ENCODE measurements around the gene GAREM2. TPM values are rescaled to one million over a fixed set of nuclear protein-coding genes. Genes with fewer than 3 reads are reported as not detected.

Gene GAREM2
- total and polyA plus RNA-seq, 9 of the 15 experiments (the other 6 are each of a cell fraction or from before 2014, with no cell fraction given): 1.7 to 12.4 (median 2.5) TPM

- TF ChIP-seq, protein P1, sequence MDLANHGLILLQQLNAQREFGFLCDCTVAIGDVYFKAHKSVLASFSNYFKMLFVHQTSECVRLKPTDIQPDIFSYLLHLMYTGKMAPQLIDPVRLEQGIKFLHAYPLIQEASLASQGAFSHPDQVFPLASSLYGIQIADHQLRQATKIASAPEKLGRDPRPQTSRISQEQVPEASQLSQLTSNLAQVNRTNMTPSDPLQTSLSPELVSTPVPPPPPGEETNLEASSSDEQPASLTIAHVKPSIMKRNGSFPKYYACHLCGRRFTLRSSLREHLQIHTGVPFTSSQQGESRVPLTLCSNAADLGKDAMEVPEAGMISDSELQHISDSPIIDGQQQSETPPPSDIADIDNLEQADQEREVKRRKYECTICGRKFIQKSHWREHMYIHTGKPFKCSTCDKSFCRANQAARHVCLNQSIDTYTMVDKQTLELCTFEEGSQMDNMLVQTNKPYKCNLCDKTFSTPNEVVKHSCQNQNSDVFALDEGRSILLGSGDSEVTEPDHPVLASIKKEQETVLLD (IDR thresholded peaks at IDR 0.05): no peak
- TF ChIP-seq ZBTB12 (CRISPR knock-in tag; IDR thresholded peaks at IDR 0.05): peak; percentile 43; the same call in 1 of the 2 replicates
- TF ChIP-seq ZNF280B (CRISPR knock-in tag; IDR thresholded peaks at IDR 0.05): no peak
- no peak for TF ChIP-seq FOXK1 (CRISPR knock-in tag; IDR thresholded peaks at IDR 0.05; ENCODE audit: borderline replicate concordance)
- TF ChIP-seq ZNF655 (CRISPR knock-in tag; IDR thresholded peaks at IDR 0.05): no peak
- no peak for TF ChIP-seq FOXP4 (CRISPR knock-in tag; IDR thresholded peaks at IDR 0.05; ENCODE audit: borderline replicate concordance)
- TF ChIP-seq, protein P2, sequence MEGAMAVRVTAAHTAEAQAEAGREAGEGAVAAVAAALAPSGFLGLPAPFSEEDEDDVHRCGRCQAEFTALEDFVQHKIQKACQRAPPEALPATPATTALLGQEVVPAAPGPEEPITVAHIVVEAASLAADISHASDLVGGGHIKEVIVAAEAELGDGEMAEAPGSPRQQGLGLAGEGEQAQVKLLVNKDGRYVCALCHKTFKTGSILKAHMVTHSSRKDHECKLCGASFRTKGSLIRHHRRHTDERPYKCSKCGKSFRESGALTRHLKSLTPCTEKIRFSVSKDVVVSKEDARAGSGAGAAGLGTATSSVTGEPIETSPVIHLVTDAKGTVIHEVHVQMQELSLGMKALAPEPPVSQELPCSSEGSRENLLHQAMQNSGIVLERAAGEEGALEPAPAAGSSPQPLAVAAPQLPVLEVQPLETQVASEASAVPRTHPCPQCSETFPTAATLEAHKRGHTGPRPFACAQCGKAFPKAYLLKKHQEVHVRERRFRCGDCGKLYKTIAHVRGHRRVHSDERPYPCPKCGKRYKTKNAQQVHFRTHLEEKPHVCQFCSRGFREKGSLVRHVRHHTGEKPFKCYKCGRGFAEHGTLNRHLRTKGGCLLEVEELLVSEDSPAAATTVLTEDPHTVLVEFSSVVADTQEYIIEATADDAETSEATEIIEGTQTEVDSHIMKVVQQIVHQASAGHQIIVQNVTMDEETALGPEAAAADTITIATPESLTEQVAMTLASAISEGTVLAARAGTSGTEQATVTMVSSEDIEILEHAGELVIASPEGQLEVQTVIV (CRISPR knock-in tag; IDR thresholded peaks at IDR 0.05; ENCODE audit: borderline replicate concordance): no peak
- TF ChIP-seq HMGN3 (IDR thresholded peaks at IDR 0.05; ENCODE audit: borderline replicate concordance, extremely low read depth, insufficient read length, low read depth, low read length): peak; percentile 92
- TF ChIP-seq FIP1L1 (IDR thresholded peaks at IDR 0.05; ENCODE audit: low read depth, low read length, poor library complexity, severe bottlenecking): peak; percentile 84
- TF ChIP-seq ZBTB26 (CRISPR knock-in tag; IDR thresholded peaks at IDR 0.05): no peak
- peak; percentile 99 for TF ChIP-seq L3MBTL2 (IDR thresholded peaks at IDR 0.05)
- TF ChIP-seq ELF1 (tag; IDR thresholded peaks at IDR 0.05): peak; percentile 84
- no peak for TF ChIP-seq PHTF2 (CRISPR knock-in tag; IDR thresholded peaks at IDR 0.05)
- peak; percentile 57; the same call in 1 of the 2 replicates for TF ChIP-seq ZBTB1 (CRISPR knock-in tag; IDR thresholded peaks at IDR 0.05; ENCODE audit: borderline replicate concordance, low read depth)
These were observed 11.8 kb downstream of the GAREM2 start (continued) for GRCh38 chr2:26184555-26185303.
